NB4 (cell line): ENCODE data around the gene CCDC85C.
"Not testable (repeated sequence)": the region's sequence is repeated elsewhere in the genome, so short reads cannot be mapped to it uniquely, and the experiment has no call there.

Experiments used
- DNase-seq: peaks from one replicate; pipeline ENCODE4 v3.0.0; 2010; ENCODE audit warnings: low read depth
- H3K4me3 ChIP-seq: one replicate; pipeline ENCODE4 v1.5.1; 2011; ENCODE audit warnings: mild to moderate bottlenecking, low read depth, low read length, moderate library complexity
- CTCF ChIP-seq: IDR thresholded peaks from one replicate; pipeline ENCODE4 v1.5.1; 2012; ENCODE audit warnings: low read depth, low read length
- MYC ChIP-seq: IDR thresholded peaks from 2 replicates; pipeline ENCODE4 v1.6.1; 2011; ENCODE audit warnings: low read depth, low read length
- POLR2A ChIP-seq: IDR thresholded peaks from 2 replicates; pipeline ENCODE4 v1.6.1; 2011; ENCODE audit warnings: mild to moderate bottlenecking; ENCODE audit not compliant: insufficient read length; ENCODE audit errors: extremely low read depth
- TF ChIP-seq, protein P1 (sequence below): IDR thresholded peaks from 2 replicates; pipeline ENCODE4 v1.6.1; 2011; ENCODE audit warnings: low read depth, low read length

CCDC85C gene

DNA sequence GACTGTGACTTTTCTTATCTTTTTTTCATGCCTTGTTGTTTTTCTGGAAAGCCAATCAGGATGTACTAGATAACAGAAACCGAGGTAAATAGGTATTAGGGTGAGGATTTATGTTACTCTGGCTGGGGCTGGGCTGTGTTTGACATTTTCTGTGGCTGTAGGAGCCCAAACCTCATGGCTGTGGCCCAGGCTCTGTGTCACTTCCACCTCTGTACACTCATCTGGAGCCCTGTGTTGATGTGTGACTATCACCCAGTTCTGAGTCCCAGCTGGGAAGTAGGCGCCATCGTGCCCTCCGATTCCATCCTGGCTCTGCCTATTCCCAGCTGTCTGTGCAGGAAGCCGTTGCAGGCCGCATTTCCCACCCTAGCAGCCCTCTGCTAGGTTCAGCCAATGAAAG lies 39.3 kb upstream of the CCDC85C start:
- H3K4me3 ChIP-seq = no peak overlapping the region
- TF ChIP-seq MYC = no peak
- TF ChIP-seq, protein P1, sequence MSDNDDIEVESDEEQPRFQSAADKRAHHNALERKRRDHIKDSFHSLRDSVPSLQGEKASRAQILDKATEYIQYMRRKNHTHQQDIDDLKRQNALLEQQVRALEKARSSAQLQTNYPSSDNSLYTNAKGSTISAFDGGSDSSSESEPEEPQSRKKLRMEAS = no peak
- DNase-seq = no peak

DNA sequence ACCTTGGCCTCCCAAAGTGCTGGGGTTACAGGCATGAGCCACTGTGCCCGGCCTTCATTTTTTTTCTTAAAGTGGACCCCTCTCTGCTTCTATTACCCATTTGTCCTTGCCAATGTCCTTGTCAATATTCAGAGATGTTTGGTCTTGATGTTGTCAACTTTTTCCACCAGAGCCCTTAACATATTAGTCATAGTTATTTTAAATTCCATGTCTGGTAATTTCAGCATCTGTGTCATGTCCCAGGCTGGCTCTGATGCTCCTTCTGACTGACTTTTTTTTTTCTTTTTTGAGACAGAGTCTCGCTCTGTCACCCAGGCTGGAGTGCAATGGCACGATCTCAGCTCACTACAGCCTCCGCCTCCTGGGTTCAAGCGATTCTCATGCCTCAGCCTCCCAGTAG lies 38.8 kb upstream of the CCDC85C start:
- not testable (repeated sequence) for DNase-seq, H3K4me3 ChIP-seq

DNA sequence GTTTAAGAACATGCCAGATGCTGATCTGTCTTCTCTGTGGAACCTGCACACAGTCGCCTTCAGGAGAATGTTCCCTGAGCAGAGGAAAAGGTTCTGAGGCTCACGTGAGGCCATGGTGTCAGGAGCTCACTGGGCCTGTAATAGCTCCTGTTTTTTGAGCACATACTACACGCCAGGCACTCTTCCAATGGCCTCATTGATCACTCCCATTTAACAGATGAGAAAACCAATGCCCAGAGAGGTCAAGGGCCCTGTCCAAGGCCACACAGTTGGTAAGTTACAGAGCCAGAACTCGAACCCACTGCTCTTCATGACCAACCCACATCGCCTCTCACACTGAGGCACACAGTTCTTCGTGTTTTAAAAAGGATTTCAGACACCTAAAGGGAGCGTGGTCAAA lies 33.6 kb upstream of the CCDC85C start:
- H3K4me3 ChIP-seq = no peak overlapping the region
- no peak for DNase-seq
- TF ChIP-seq MYC = no peak
- TF ChIP-seq POLR2A = no peak
- TF ChIP-seq, protein P1 = no peak
- no peak for TF ChIP-seq CTCF

GRCh38 chr14:99636487-99636886 lies 32.5 kb upstream of the CCDC85C start:
- peak; percentile 47 for DNase-seq
- TF ChIP-seq CTCF (no peak), MYC (no peak), POLR2A (no peak)
- TF ChIP-seq, protein P1 = no peak

GRCh38 chr14:99635116-99635515 lies 31.1 kb upstream of the CCDC85C start:
- no peak for DNase-seq
- no peak overlapping the region for H3K4me3 ChIP-seq
- TF ChIP-seq POLR2A (no peak), CTCF (no peak), MYC (no peak)
- TF ChIP-seq, protein P1 = no peak

More at GRCh38 chr14:99636487-99636886, 32.5 kb upstream of the CCDC85C start:
- H3K4me3 ChIP-seq = no peak overlapping the region

GRCh38 chr14:99634443-99634842 lies 30.4 kb upstream of the CCDC85C start:
- no peak for TF ChIP-seq CTCF
- DNase-seq = no peak

DNA sequence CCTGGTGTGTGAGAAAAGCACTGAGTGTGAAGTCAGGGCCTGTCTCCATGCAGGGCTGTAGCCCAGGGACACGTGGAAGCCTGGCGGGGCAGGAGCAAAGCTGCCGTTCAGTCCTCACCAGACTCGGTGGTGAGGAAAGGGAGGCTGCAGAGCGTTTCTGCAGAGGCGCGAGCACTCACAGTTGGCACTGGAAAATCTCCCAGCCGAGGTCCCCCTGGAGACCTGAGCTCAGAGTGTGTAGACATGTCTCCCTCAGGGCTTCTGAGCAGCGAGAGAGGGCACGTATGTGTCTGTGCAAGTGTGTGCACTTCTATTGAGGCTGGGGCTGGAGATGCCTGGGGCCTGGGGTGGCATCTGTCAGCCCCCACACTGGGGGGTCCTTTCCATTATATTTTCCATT lies 29.9 kb upstream of the CCDC85C start:
- DNase-seq = no peak
- TF ChIP-seq CTCF (no peak), POLR2A (no peak), MYC (no peak)
- TF ChIP-seq, protein P1 = no peak
- no peak overlapping the region for H3K4me3 ChIP-seq

More at GRCh38 chr14:99634443-99634842, 30.4 kb upstream of the CCDC85C start:
- H3K4me3 ChIP-seq = no peak overlapping the region
